Loucy (cell line): ENCODE data around the gene INPP4A.
A peak's percentile ranks its signal among the peaks of the same experiment; 100 is the strongest.

Source experiments
- H2AFZ ChIP-seq: fragments of 200-600 bp; sonication (generic); 2 replicates; pipeline ENCODE4 v1.6.0; 2016; ENCODE audit warnings: antibody characterized with exemption, mild to moderate bottlenecking, low read length, moderate library complexity
- H3F3A ChIP-seq: fragments of 200-600 bp; 2 replicates; pipeline ENCODE4 v1.6.0; 2016; ENCODE audit warnings: antibody characterized with exemption, low read depth, mild to moderate bottlenecking
- H3K27me3 ChIP-seq: fragments of 200-600 bp; sonication (generic); 2 replicates; pipeline ENCODE4 v1.6.1; 2014; ENCODE audit warnings: low read length, mild to moderate bottlenecking; ENCODE audit not compliant: insufficient read depth, poor library complexity, severe bottlenecking
- H3K36me3 ChIP-seq: fragments of 200-600 bp; sonication (generic); 2 replicates; pipeline ENCODE4 v1.6.1; 2016; ENCODE audit warnings: low read length; ENCODE audit not compliant: insufficient read depth
- H3K4me1 ChIP-seq: fragments of 200-600 bp; sonication (generic); 2 replicates; pipeline ENCODE4 v1.5.1; 2014; ENCODE audit warnings: low read length, mild to moderate bottlenecking; ENCODE audit not compliant: insufficient read depth, poor library complexity, severe bottlenecking
- H3K4me2 ChIP-seq: fragments of 200-600 bp; sonication (generic); 2 replicates; pipeline ENCODE4 v1.6.0; 2014; ENCODE audit warnings: antibody characterized with exemption, low read length, low read depth, mild to moderate bottlenecking; ENCODE audit not compliant: poor library complexity, severe bottlenecking
- H3K4me3 ChIP-seq: fragments of 200-600 bp; sonication (generic); 2 replicates; pipeline ENCODE4 v1.5.1; 2014; ENCODE audit warnings: low read length, mild to moderate bottlenecking, mixed read lengths; ENCODE audit not compliant: poor library complexity, severe bottlenecking
- H3K79me2 ChIP-seq: fragments of 200-600 bp; sonication (generic); 2 replicates; pipeline ENCODE4 v1.6.1; 2014; ENCODE audit warnings: low read length; ENCODE audit not compliant: insufficient read depth
- H3K9ac ChIP-seq: fragments of 200-600 bp; sonication (generic); 2 replicates; pipeline ENCODE4 v1.6.0; 2014; ENCODE audit warnings: mild to moderate bottlenecking, low read depth, low read length, moderate library complexity; ENCODE audit not compliant: poor library complexity, severe bottlenecking
- H3K9me2 ChIP-seq: fragments of 200-600 bp; sonication (generic); replicated peaks from 2 replicates; pipeline ENCODE4 v1.6.1; 2016; ENCODE audit warnings: low read depth, low read length, mixed read lengths
- H3K9me3 ChIP-seq: fragments of 200-600 bp; sonication (generic); 2 replicates; pipeline ENCODE4 v1.6.1; 2014; ENCODE audit warnings: mild to moderate bottlenecking, antibody characterized with exemption, low read length, low read depth; ENCODE audit not compliant: insufficient read depth
- H4K20me1 ChIP-seq: fragments of 200-600 bp; sonication (generic); 2 replicates; pipeline ENCODE4 v1.6.0; 2014; ENCODE audit warnings: antibody characterized with exemption, low read length, mild to moderate bottlenecking; ENCODE audit not compliant: insufficient read depth, poor library complexity, severe bottlenecking
- EZH2phosphoT487 ChIP-seq: fragments of 200-600 bp; IDR thresholded peaks from 2 replicates; pipeline ENCODE4 v1.6.1; 2018; ENCODE audit warnings: antibody characterized with exemption, mild to moderate bottlenecking, moderate library complexity, borderline replicate concordance
- TF ChIP-seq, protein P1 (sequence below): fragments of 200-600 bp; sonication (generic); conservative IDR thresholded peaks from 2 replicates; pipeline ENCODE4 v1.5.1; 2014; ENCODE audit warnings: mild to moderate bottlenecking, antibody characterized with exemption, low read length

The INPP4A gene

DNA sequence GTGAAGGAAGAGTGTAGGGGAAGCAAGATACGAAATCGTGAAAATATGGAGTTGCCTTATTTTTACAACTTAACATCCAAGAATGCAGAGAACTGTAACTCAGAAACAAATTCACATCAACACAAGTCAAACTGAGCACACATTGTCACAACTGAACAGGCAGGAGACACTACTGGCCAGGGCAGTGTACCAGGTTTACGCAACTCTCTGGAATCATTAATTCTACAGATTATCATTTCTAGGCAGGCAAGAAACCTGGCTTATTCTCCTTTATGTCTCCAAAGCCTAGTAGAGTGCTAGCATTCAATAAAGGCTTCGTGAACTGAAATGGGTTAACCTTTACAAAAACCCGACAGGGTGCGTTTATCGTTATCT lies 163.1 kb downstream of the INPP4A start:
- peak overlapping the region; percentile 99 for H3K4me3 ChIP-seq
- H3K27me3 ChIP-seq = no peaks in the 10 kb centered on the region
- peak overlapping the region; percentile 99 for H2AFZ ChIP-seq
- H3K36me3 ChIP-seq = 0 out of 2 replicates have a peak, but pooled peaks cover 4% of the 10 kb centered on the region
- H4K20me1 ChIP-seq = peaks cover 27% of the 10 kb centered on the region
- H3K9me3 ChIP-seq = no peaks in the 10 kb centered on the region
- H3K9ac ChIP-seq = peak overlapping the region; percentile 95
- TF ChIP-seq, protein P1, sequence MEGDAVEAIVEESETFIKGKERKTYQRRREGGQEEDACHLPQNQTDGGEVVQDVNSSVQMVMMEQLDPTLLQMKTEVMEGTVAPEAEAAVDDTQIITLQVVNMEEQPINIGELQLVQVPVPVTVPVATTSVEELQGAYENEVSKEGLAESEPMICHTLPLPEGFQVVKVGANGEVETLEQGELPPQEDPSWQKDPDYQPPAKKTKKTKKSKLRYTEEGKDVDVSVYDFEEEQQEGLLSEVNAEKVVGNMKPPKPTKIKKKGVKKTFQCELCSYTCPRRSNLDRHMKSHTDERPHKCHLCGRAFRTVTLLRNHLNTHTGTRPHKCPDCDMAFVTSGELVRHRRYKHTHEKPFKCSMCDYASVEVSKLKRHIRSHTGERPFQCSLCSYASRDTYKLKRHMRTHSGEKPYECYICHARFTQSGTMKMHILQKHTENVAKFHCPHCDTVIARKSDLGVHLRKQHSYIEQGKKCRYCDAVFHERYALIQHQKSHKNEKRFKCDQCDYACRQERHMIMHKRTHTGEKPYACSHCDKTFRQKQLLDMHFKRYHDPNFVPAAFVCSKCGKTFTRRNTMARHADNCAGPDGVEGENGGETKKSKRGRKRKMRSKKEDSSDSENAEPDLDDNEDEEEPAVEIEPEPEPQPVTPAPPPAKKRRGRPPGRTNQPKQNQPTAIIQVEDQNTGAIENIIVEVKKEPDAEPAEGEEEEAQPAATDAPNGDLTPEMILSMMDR = no peak
- TF ChIP-seq EZH2phosphoT487 = no peak
- no peaks in the 10 kb centered on the region for H3K9me2 ChIP-seq
- no peaks in the 10 kb centered on the region for H3F3A ChIP-seq
- H3K4me1 ChIP-seq = peaks cover 37% of the 10 kb centered on the region
- peaks cover 61% of the 10 kb centered on the region for H3K79me2 ChIP-seq
- peak overlapping the region; percentile 94 for H3K4me2 ChIP-seq

DNA sequence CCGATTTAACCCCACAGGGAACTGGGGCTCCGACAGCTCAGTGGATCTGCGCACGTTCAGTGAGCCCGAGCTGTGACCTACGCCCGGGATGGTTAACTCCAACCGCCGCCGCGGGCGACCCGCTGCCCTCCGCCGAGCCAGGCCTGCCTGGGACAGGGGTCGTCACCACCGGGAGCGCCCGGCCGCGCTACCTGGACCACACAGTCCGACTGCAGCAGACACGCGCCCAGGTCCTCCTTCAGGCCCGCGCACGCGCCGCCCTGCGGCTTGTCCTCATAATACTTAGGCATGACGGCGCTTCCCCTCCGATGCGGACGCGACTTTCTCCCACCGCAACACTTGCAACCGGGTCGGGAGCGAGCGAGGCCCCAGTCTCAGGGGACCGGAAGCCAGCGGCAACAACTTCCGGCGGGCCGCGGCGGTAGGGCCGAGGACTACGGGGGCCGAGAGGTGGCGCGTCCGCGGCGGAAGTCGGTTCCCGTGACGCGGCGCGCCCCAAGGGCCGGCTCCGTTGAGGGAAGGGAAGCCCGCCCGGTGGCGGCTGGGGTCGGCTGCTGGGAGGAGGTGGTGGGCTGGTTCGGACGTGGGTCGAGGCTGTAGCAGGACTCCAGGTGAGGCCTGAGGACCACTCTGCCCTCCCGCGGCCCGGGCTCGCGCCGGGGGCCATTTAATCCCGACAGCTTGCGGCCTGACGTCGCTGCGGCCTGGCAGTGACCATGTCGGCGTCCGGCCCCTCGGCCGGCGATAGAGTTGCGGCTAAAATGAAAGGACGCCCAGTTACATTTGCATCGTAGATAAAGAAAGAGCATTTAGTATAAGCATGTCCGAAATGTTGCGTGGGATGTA lies 163.7 kb downstream of the INPP4A start, which contains the start of the genes COA5 and UNC50:
Gene COA5, minus strand, starts transcription at position 397 of the 846 bp plus-strand sequence. Its CDS starts 107 bp downstream, at position 290.
Gene UNC50, plus strand, starts transcription at position 474 of the 846 bp plus-strand sequence. CDS start 1,171 bp downstream, outside the sequence.
- H3K4me2 ChIP-seq = peak within 1 kb of the TSS; percentile 94
- TF ChIP-seq, protein P1 = no peak; the same call in 1 of the 2 replicates
- H3K79me2 ChIP-seq = peaks cover 62% of the 10 kb centered on the region
- no peaks in the 10 kb centered on the region for H3F3A ChIP-seq
- no peaks in the 10 kb centered on the region for H3K9me3 ChIP-seq
- H3K36me3 ChIP-seq = 0 out of 2 replicates have a peak, but pooled peaks cover 4% of the 10 kb centered on the region
- H3K9ac ChIP-seq = peak within 1 kb of the TSS; percentile 95
- H3K4me1 ChIP-seq = peaks cover 37% of the 10 kb centered on the region
- H2AFZ ChIP-seq = peak within 1 kb of the TSS; percentile 99
- peaks cover 27% of the 10 kb centered on the region for H4K20me1 ChIP-seq
- H3K9me2 ChIP-seq = no peaks in the 10 kb centered on the region
- H3K27me3 ChIP-seq = no peaks in the 10 kb centered on the region
- H3K4me3 ChIP-seq = peak within 1 kb of the TSS; percentile 99

DNA sequence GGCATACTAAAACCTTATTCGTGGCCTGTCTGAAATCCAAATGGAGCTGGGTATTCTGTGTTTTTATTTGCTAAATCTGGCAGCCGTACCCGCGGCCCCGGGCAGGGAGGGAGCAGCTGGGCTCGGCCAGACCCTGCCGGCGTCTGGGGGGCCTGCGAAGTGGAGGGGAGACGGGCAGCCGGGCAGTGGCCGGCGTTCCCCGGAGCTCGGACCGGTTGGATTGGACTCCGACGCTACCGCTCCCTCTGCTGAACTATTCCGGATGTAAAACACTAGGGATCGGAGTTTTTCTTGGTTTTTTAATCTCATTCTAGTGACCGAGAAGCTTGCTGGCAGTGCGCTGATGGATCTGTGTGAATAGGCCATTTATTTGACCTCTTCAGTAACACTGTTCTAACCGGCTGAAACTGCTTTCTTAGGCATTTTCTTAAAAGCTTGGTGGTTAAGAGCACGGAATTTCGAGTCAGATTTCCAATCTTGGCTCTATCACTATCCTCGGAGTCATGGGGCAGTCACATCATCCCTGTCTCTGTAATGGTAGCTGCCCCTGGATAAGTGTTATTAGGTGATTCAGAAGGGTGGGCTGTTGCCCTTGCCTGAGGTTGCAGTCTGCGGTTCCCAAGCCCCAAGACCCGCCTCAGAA lies 164.4 kb downstream of the INPP4A start:
- no peaks in the 10 kb centered on the region for H3K9me3 ChIP-seq
- peaks cover 69% of the 10 kb centered on the region for H3K79me2 ChIP-seq
- peaks cover 27% of the 10 kb centered on the region for H4K20me1 ChIP-seq
- H3K4me2 ChIP-seq = peak overlapping the region; percentile 94
- H3K9me2 ChIP-seq = no peaks in the 10 kb centered on the region
- H3K9ac ChIP-seq = peak overlapping the region; percentile 95
- peak overlapping the region; percentile 99 for H2AFZ ChIP-seq
- peaks cover 37% of the 10 kb centered on the region for H3K4me1 ChIP-seq
- peak overlapping the region; percentile 99 for H3K4me3 ChIP-seq
- H3K36me3 ChIP-seq = no peaks in the 10 kb centered on the region
- H3F3A ChIP-seq = no peaks in the 10 kb centered on the region
- TF ChIP-seq, protein P1 = no peak
- TF ChIP-seq EZH2phosphoT487 = no peak
- no peaks in the 10 kb centered on the region for H3K27me3 ChIP-seq
